ENCODE data around the gene GAGE12E. TPM values are rescaled to one million over a fixed set of nuclear protein-coding genes. Genes with fewer than 3 reads are reported as not detected.
"Not testable (repeated sequence)": the region's sequence is repeated elsewhere in the genome, so short reads cannot be mapped to it uniquely, and the experiment has no call there.

GAGE12E gene
- total RNA-seq (not detected), polyA plus RNA-seq (not detected)
- long read RNA-seq, donor 1: 0 reads
- long read RNA-seq, donor 2: 0 reads

- H3K27me3 ChIP-seq (ENCODE audit: control insufficient read depth in 1 of 2, insufficient read depth in 2 of 2, low read length in 1 of 2); H3K4me1 ChIP-seq (ENCODE audit: control insufficient read depth in 1 of 2, insufficient read depth in 2 of 2, low read length in 2 of 2); H3K27ac ChIP-seq (ENCODE audit: low read depth in 1 of 2, low read length in 2 of 2); H3K36me3 ChIP-seq (ENCODE audit: control insufficient read depth in 1 of 2, insufficient read depth in 2 of 2, low read length in 1 of 2); H3K9me3 ChIP-seq (ENCODE audit: control insufficient read depth, low read length); ATAC-seq (ENCODE audit: low FRiP score); H3K4me3 ChIP-seq (ENCODE audit: low read length in 2 of 2); intact Hi-C loops (cut with DNase I); DNase-seq: not testable (repeated sequence)
- no CpG with 5 or more reads among the region's 16 CpGs for WGBS, 2 donors
These were observed at the start of gene GAGE12E for GRCh38 chrX:49550989-49551388. TSS of gene GAGE12E (plus strand) at chrX:49551289. CDS start at chrX:49552444, 1,155 bp downstream.

- ATAC-seq (ENCODE audit: low FRiP score); H3K9me3 ChIP-seq (ENCODE audit: control insufficient read depth, low read length); DNase-seq; H3K27me3 ChIP-seq (ENCODE audit: control insufficient read depth in 1 of 2, insufficient read depth in 2 of 2, low read length in 1 of 2); H3K27ac ChIP-seq (ENCODE audit: low read depth in 1 of 2, low read length in 2 of 2); H3K4me3 ChIP-seq (ENCODE audit: low read length in 2 of 2); H3K4me1 ChIP-seq (ENCODE audit: control insufficient read depth in 1 of 2, insufficient read depth in 2 of 2, low read length in 2 of 2); intact Hi-C loops (cut with DNase I); H3K36me3 ChIP-seq (ENCODE audit: control insufficient read depth in 1 of 2, insufficient read depth in 2 of 2, low read length in 1 of 2): not testable (repeated sequence)
- WGBS, 2 donors: no CpG with 5 or more reads among the region's 16 CpGs
These were observed 19.2 kb upstream of the GAGE12E start, which contains the start of gene GAGE12C for GRCh38 chrX:49531877-49532276. TSS of gene GAGE12C (plus strand) at chrX:49532177. CDS start at chrX:49533332, 1,155 bp downstream.

GRCh38 chrX:49541433-49541832, 9.7 kb upstream of the GAGE12E start, which contains the start of gene GAGE12D:
TSS of gene GAGE12D (plus strand) at chrX:49541733. CDS start at chrX:49542888, 1,155 bp downstream.
- intact Hi-C loops (cut with DNase I); H3K4me3 ChIP-seq (ENCODE audit: low read length in 2 of 2); H3K36me3 ChIP-seq (ENCODE audit: control insufficient read depth in 1 of 2, insufficient read depth in 2 of 2, low read length in 1 of 2); H3K27ac ChIP-seq (ENCODE audit: low read depth in 1 of 2, low read length in 2 of 2); DNase-seq; H3K4me1 ChIP-seq (ENCODE audit: control insufficient read depth in 1 of 2, insufficient read depth in 2 of 2, low read length in 2 of 2); ATAC-seq (ENCODE audit: low FRiP score); H3K27me3 ChIP-seq (ENCODE audit: control insufficient read depth in 1 of 2, insufficient read depth in 2 of 2, low read length in 1 of 2); H3K9me3 ChIP-seq (ENCODE audit: control insufficient read depth, low read length): not testable (repeated sequence)
- WGBS, 2 donors: no CpG with 5 or more reads among the region's 16 CpGs

- H3K27me3 ChIP-seq (ENCODE audit: control insufficient read depth in 1 of 2, insufficient read depth in 2 of 2, low read length in 1 of 2); H3K36me3 ChIP-seq (ENCODE audit: control insufficient read depth in 1 of 2, insufficient read depth in 2 of 2, low read length in 1 of 2); DNase-seq; H3K9me3 ChIP-seq (ENCODE audit: control insufficient read depth, low read length); H3K4me3 ChIP-seq (ENCODE audit: low read length in 2 of 2); H3K27ac ChIP-seq (ENCODE audit: low read depth in 1 of 2, low read length in 2 of 2); H3K4me1 ChIP-seq (ENCODE audit: control insufficient read depth in 1 of 2, insufficient read depth in 2 of 2, low read length in 2 of 2); intact Hi-C loops (cut with DNase I); ATAC-seq (ENCODE audit: low FRiP score): not testable (repeated sequence)
- WGBS, 2 donors: no CpG with 5 or more reads among the region's 16 CpGs
These were observed 9.5 kb downstream of the GAGE12E start, which contains the start of gene GAGE12F for GRCh38 chrX:49560542-49560941. TSS of gene GAGE12F (plus strand) at chrX:49560842. CDS start at chrX:49561997, 1,155 bp downstream.

- H3K36me3 ChIP-seq (ENCODE audit: control insufficient read depth in 1 of 2, insufficient read depth in 2 of 2, low read length in 1 of 2); H3K27me3 ChIP-seq (ENCODE audit: control insufficient read depth in 1 of 2, insufficient read depth in 2 of 2, low read length in 1 of 2); H3K4me1 ChIP-seq (ENCODE audit: control insufficient read depth in 1 of 2, insufficient read depth in 2 of 2, low read length in 2 of 2); intact Hi-C loops (cut with DNase I); ATAC-seq (ENCODE audit: low FRiP score); H3K9me3 ChIP-seq (ENCODE audit: control insufficient read depth, low read length); H3K4me3 ChIP-seq (ENCODE audit: low read length in 2 of 2); H3K27ac ChIP-seq (ENCODE audit: low read depth in 1 of 2, low read length in 2 of 2): not testable (repeated sequence)
- DNase-seq: peak in 1 of 2 donors; percentile 36
- WGBS, 2 donors: no CpG with 5 or more reads among the region's 11 CpGs
These were observed 17.6 kb downstream of the GAGE12E start for GRCh38 chrX:49568728-49569127.

- H3K4me1 ChIP-seq (ENCODE audit: control insufficient read depth in 1 of 2, insufficient read depth in 2 of 2, low read length in 2 of 2); H3K36me3 ChIP-seq (ENCODE audit: control insufficient read depth in 1 of 2, insufficient read depth in 2 of 2, low read length in 1 of 2); H3K9me3 ChIP-seq (ENCODE audit: control insufficient read depth, low read length); ATAC-seq (ENCODE audit: low FRiP score); H3K4me3 ChIP-seq (ENCODE audit: low read length in 2 of 2); H3K27me3 ChIP-seq (ENCODE audit: control insufficient read depth in 1 of 2, insufficient read depth in 2 of 2, low read length in 1 of 2); intact Hi-C loops (cut with DNase I); H3K27ac ChIP-seq (ENCODE audit: low read depth in 1 of 2, low read length in 2 of 2): not testable (repeated sequence)
- WGBS, 2 donors: no CpG with 5 or more reads among the region's 13 CpGs
- peak in 1 of 2 donors; percentile 67 for DNase-seq
These were observed 18.1 kb downstream of the GAGE12E start for GRCh38 chrX:49569152-49569551.

- ATAC-seq (ENCODE audit: low FRiP score); H3K9me3 ChIP-seq (ENCODE audit: control insufficient read depth, low read length); intact Hi-C loops (cut with DNase I): not testable (repeated sequence)
These were observed 19.0 kb downstream of the GAGE12E start, which contains the start of gene GAGE12G for GRCh38 chrX:49570100-49570499. TSS of gene GAGE12G (plus strand) at chrX:49570400. CDS start at chrX:49571555, 1,155 bp downstream.

GRCh38 chrX:49579649-49580048, 28.6 kb downstream of the GAGE12E start, which contains the start of gene GAGE12H:
TSS of gene GAGE12H (plus strand) at chrX:49579949. CDS start at chrX:49581104, 1,155 bp downstream.
- whole genome bisulfite sequencing, 2 donors: no CpG with 5 or more reads among the region's 16 CpGs
- H3K4me3 ChIP-seq (ENCODE audit: low read length in 2 of 2); H3K4me1 ChIP-seq (ENCODE audit: control insufficient read depth in 1 of 2, insufficient read depth in 2 of 2, low read length in 2 of 2); DNase-seq; intact Hi-C loops (cut with DNase I); ATAC-seq (ENCODE audit: low FRiP score); H3K9me3 ChIP-seq (ENCODE audit: control insufficient read depth, low read length); H3K36me3 ChIP-seq (ENCODE audit: control insufficient read depth in 1 of 2, insufficient read depth in 2 of 2, low read length in 1 of 2); H3K27me3 ChIP-seq (ENCODE audit: control insufficient read depth in 1 of 2, insufficient read depth in 2 of 2, low read length in 1 of 2); H3K27ac ChIP-seq (ENCODE audit: low read depth in 1 of 2, low read length in 2 of 2): not testable (repeated sequence)

More at GRCh38 chrX:49570100-49570499, 19.0 kb downstream of the GAGE12E start, which contains the start of gene GAGE12G:
- H3K4me1 ChIP-seq (ENCODE audit: control insufficient read depth in 1 of 2, insufficient read depth in 2 of 2, low read length in 2 of 2); H3K4me3 ChIP-seq (ENCODE audit: low read length in 2 of 2); H3K27ac ChIP-seq (ENCODE audit: low read depth in 1 of 2, low read length in 2 of 2); H3K36me3 ChIP-seq (ENCODE audit: control insufficient read depth in 1 of 2, insufficient read depth in 2 of 2, low read length in 1 of 2); H3K27me3 ChIP-seq (ENCODE audit: control insufficient read depth in 1 of 2, insufficient read depth in 2 of 2, low read length in 1 of 2); DNase-seq: not testable (repeated sequence)
- WGBS, 2 donors: no CpG with 5 or more reads among the region's 16 CpGs

- WGBS, 2 donors: no CpG with 5 or more reads among the region's 16 CpGs
- H3K4me3 ChIP-seq (ENCODE audit: low read length in 2 of 2); H3K9me3 ChIP-seq (ENCODE audit: control insufficient read depth, low read length); H3K4me1 ChIP-seq (ENCODE audit: control insufficient read depth in 1 of 2, insufficient read depth in 2 of 2, low read length in 2 of 2); ATAC-seq (ENCODE audit: low FRiP score); intact Hi-C loops (cut with DNase I); H3K27ac ChIP-seq (ENCODE audit: low read depth in 1 of 2, low read length in 2 of 2); DNase-seq; H3K36me3 ChIP-seq (ENCODE audit: control insufficient read depth in 1 of 2, insufficient read depth in 2 of 2, low read length in 1 of 2); H3K27me3 ChIP-seq (ENCODE audit: control insufficient read depth in 1 of 2, insufficient read depth in 2 of 2, low read length in 1 of 2): not testable (repeated sequence)
These were observed 38.1 kb downstream of the GAGE12E start, which contains the start of gene GAGE2A for GRCh38 chrX:49589196-49589595. TSS of gene GAGE2A (plus strand) at chrX:49589496. CDS start at chrX:49590651, 1,155 bp downstream.
